T-helper 17 cell (primary cell): ENCODE measurements around the gene TAP1. TPM values are rescaled to one million over a fixed set of nuclear protein-coding genes. Genes with fewer than 3 reads are reported as not detected.
A peak's percentile ranks its signal among the peaks of the same experiment; 100 is the strongest.
"Not testable (repeated sequence)": the region's sequence is repeated elsewhere in the genome, so short reads cannot be mapped to it uniquely, and the experiment has no call there.

Source experiments
- ATAC-seq: fragments of 150-1000 bp; cut with Tn5 transposase; 2 replicates; pipeline ENCODE4 v1.10.0; 2021; ENCODE audit warnings: mild to moderate bottlenecking, moderate library complexity
- DNase-seq, 3 donors: peaks; one replicate each; pipeline versions ENCODE4 v3.0.0 to v3.0.0-alpha.2; 2020 to 2021
- H3K9me3 ChIP-seq: one replicate; pipeline ENCODE4 v1.7.0; 2013; ENCODE audit warnings: low read length, mild to moderate bottlenecking; ENCODE audit not compliant: control insufficient read depth, poor library complexity, severe bottlenecking
- H3K27ac Mint-ChIP-seq: one replicate; pipeline ENCODE4 v1.8.0; 2022; ENCODE audit warnings: mild to moderate bottlenecking, moderate library complexity, mixed read lengths
- H3K27me3 Mint-ChIP-seq: one replicate; pipeline ENCODE4 v1.8.0; 2022; ENCODE audit warnings: mixed read lengths
- H3K36me3 Mint-ChIP-seq: one replicate; pipeline ENCODE4 v1.8.0; 2022; ENCODE audit warnings: low read depth, mixed read lengths
- H3K4me1 Mint-ChIP-seq: one replicate; pipeline ENCODE4 v1.8.0; 2022; ENCODE audit warnings: mild to moderate bottlenecking, mixed read lengths
- H3K4me3 Mint-ChIP-seq: one replicate; pipeline ENCODE4 v1.8.0; 2022; ENCODE audit warnings: mild to moderate bottlenecking, moderate library complexity, mixed read lengths
- total RNA-seq, 4 donors: library from RNA in 2 of 4; stranded (reverse) in 2 of 4; gene quantifications; one replicate each; pipeline ENCODE4 v1.2.3 and lab custom pipeline; 2022 to 2026

TAP1 gene
- total RNA-seq, 2 donors from 2014 or later = 119 to 125 TPM

- Mint-ChIP-seq H3K4me3 (no peak overlapping the region), H3K27me3 (no peaks in the 10 kb centered on the region), H3K27ac (peak overlapping the region; percentile 49), H3K4me1 (peaks cover 21% of the 10 kb centered on the region), H3K36me3 (peaks cover 18% of the 10 kb centered on the region)
- DNase-seq = no peak
- no peaks in the 10 kb centered on the region for H3K9me3 ChIP-seq
- no peak for ATAC-seq
Observed at GRCh38 chr6:32827025-32827424, 26.5 kb downstream of the TAP1 start.

DNA sequence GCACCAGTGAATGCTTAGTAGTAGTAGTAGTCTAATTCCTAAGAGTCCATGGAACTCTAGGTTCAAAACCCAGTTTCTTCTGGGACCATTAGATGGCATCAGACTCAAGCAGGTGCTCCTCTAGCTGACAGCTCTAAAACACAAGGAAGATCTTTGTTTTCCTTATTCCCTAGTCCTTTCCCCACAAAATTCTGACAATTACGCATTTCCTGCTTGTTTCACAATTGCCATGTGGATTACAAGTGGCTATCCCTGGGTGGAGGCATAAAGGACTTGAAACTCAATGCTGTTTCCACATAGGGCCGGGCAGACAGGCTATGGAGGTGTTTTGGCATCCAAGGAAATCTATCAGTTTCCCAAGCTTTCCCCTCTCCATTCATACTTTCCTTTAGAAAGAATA lies 27.5 kb downstream of the TAP1 start:
- H3K27ac Mint-ChIP-seq = no peak overlapping the region
- no peaks in the 10 kb centered on the region for H3K9me3 ChIP-seq
- DNase-seq (no peak), ATAC-seq (no peak)
- H3K27me3 Mint-ChIP-seq = no peaks in the 10 kb centered on the region
- H3K4me3 Mint-ChIP-seq = no peak overlapping the region
- H3K36me3 Mint-ChIP-seq = peaks cover 13% of the 10 kb centered on the region
- H3K4me1 Mint-ChIP-seq = peaks cover 18% of the 10 kb centered on the region

DNA sequence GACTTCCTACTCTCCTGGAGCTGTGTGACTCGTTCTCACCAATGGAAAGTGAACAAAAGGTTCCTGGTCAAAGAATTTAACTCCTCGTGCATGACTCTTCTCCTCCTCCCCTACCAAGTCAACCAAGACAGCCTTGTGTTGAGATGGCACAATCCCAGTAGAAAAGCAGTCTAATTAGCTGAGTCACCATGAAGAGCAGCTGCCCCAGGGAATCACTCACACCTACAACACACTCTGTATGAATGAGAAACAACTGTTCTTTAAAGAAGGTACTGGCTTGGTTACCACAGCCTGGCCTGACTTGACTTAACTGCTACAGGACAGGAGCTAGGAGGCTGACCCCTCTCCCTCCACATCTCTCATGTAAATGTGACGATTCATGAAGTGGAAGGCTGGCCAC lies 33.8 kb downstream of the TAP1 start:
- DNase-seq (no peak), ATAC-seq (no peak)
- H3K9me3 ChIP-seq = no peaks in the 10 kb centered on the region
- Mint-ChIP-seq H3K4me3 (no peak overlapping the region), H3K36me3 (no peaks in the 10 kb centered on the region), H3K27ac (no peak overlapping the region), H3K27me3 (no peaks in the 10 kb centered on the region), H3K4me1 (peaks cover 5% of the 10 kb centered on the region)

DNA sequence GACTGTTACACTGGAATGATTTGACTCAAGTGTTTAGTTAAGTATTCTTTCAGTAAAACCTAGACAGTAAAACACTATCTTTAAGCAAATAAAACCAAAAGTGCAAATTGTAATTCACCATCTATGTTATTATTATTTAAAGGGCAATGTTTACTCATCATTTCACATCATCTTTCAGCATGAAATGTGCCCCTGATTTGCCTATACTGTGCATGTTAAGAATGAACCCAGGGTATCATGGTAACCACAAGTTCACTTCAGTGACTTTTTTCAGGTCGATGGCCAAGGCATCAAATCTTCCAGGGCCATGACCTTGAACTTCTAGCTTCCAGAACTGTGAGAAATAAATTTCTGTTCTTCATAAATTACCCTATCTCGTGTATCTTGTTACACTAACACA lies 34.6 kb downstream of the TAP1 start:
- H3K9me3 ChIP-seq = no peaks in the 10 kb centered on the region
- no peaks in the 10 kb centered on the region for H3K27me3 Mint-ChIP-seq
- DNase-seq (no peak), ATAC-seq (no peak)
- no peak overlapping the region for H3K27ac Mint-ChIP-seq
- H3K36me3 Mint-ChIP-seq = no peaks in the 10 kb centered on the region
- no peak overlapping the region for H3K4me3 Mint-ChIP-seq
- peaks cover 5% of the 10 kb centered on the region for H3K4me1 Mint-ChIP-seq

DNA sequence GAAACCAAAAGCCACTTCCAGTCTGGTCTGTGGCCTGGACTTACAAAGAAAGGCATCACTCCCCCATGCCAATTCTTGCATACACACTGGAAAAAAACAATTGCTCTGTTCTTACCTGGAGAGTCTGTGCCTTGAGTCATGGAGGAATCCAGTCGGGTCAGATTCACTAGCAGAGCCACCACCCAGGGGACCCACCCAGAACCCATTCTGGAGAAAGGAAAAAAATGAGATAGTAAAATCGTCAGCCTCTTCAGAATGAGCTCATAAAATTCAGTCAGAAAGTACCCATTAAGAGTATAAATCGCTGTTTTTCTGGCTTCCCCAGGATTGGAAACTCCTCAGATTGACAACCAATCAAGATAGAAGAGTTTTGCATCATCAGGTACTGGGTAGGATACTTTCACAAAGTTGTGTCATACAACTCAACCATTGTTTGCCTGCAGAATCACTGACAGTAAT lies 36.7 kb downstream of the TAP1 start, which contains the start of gene HLA-DOB:
Gene HLA-DOB (minus strand): TSS at position 257 of the 459 bp plus-strand sequence. CDS start 51 bp downstream, at position 206.
- Mint-ChIP-seq H3K27me3 (no peaks in the 10 kb centered on the region), H3K27ac (no peak within 1 kb of the TSS), H3K4me1 (peaks cover 5% of the 10 kb centered on the region), H3K4me3 (peak within 1 kb of the TSS; percentile 25), H3K36me3 (no peaks in the 10 kb centered on the region)
- no peak for DNase-seq
- peak; percentile 83 for ATAC-seq
- H3K9me3 ChIP-seq = no peaks in the 10 kb centered on the region

GRCh38 chr6:32815996-32816395 lies 37.5 kb downstream of the TAP1 start:
- DNase-seq (no peak), ATAC-seq (peak; percentile 61)
- no peak overlapping the region for H3K27ac Mint-ChIP-seq

DNA sequence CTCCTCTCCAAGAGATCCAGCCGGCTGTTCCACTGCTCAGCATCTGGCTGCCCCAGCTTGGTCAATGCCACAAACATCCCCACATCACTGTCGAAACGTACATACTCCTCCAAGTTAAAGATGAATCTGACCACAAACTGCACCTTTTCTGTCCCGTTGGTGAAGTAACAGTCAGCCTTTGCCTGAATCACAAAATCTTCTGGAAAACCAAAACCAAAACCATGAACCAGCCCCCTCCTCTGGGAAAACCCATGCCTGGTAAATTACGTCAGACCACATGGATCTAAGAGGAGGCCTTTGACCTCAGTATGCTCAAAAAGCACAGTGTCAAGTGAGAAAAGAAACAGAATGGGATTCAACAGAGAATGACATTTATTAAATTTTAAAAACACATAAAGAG lies 38.4 kb downstream of the TAP1 start:
- Mint-ChIP-seq H3K4me1 (peaks cover 3% of the 10 kb centered on the region), H3K4me3 (no peak overlapping the region), H3K27me3 (no peaks in the 10 kb centered on the region), H3K27ac (no peak overlapping the region), H3K36me3 (no peaks in the 10 kb centered on the region)
- H3K9me3 ChIP-seq = no peaks in the 10 kb centered on the region
- DNase-seq = no peak
- ATAC-seq = no peak

More at GRCh38 chr6:32815996-32816395, 37.5 kb downstream of the TAP1 start:
- H3K9me3 ChIP-seq = no peaks in the 10 kb centered on the region
- no peaks in the 10 kb centered on the region for H3K36me3 Mint-ChIP-seq
- H3K4me3 Mint-ChIP-seq = peak overlapping the region; percentile 25
- H3K27me3 Mint-ChIP-seq = no peaks in the 10 kb centered on the region
- H3K4me1 Mint-ChIP-seq = peaks cover 5% of the 10 kb centered on the region

GRCh38 chr6:32814145-32814544 lies 39.4 kb downstream of the TAP1 start:
- H3K27me3 Mint-ChIP-seq = no peaks in the 10 kb centered on the region
- H3K9me3 ChIP-seq = no peaks in the 10 kb centered on the region
- no peak overlapping the region for H3K4me3 Mint-ChIP-seq
- DNase-seq = no peak
- no peak overlapping the region for H3K27ac Mint-ChIP-seq
- ATAC-seq = no peak
- peaks cover 3% of the 10 kb centered on the region for H3K4me1 Mint-ChIP-seq
- H3K36me3 Mint-ChIP-seq = no peaks in the 10 kb centered on the region

DNA sequence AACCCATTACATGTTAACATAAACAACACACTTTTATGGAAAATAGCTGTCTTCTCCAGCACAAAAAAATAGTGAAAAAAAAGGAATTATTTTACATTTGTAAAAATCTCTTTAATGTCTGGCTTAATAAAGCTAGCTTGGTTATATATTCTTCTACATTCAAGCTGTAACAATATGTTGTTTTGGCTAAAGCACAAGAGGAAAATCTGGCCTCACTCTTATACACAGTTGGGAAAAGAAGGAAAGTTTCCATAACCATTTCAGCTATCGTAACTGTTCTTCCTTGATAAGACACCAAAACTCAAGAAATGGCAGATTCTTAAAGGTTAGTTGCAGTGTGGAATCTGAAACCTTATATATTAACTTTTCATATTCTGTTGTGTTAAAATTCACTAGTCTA lies 44.3 kb downstream of the TAP1 start:
- H3K9me3 ChIP-seq = no peaks in the 10 kb centered on the region
- DNase-seq = no peak
- Mint-ChIP-seq H3K4me1 (no peaks in the 10 kb centered on the region), H3K27ac (no peak overlapping the region), H3K27me3 (peaks cover 30% of the 10 kb centered on the region), H3K36me3 (peaks cover 5% of the 10 kb centered on the region), H3K4me3 (no peak overlapping the region)
- ATAC-seq = no peak

DNA sequence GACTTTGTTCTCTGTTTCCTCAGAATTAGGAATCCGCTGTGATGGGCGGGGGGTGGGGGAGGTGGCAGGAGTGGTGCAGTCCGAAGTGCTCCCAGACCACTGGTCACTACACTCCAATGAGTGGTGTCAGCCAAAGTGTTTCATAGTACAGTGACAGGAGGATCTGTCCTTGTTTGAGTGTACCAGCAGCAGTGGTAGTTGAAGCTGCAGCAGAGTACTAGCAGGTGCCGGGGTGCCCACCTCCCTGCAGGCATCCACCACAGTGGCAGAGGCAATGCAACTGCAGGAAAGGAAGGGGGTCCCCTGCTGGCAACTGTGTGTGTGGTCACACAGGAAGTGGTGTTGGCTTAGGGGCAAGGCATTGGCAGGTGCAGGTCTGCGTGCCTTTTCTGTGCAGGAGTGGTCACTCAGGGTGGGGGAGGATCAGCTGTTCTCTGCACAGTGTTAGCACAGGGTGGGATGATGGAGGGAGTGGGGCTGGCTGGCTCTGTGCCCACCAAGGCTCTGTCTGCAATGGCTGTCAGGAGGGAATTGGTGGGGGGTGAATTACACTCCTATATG lies 46.4 kb downstream of the TAP1 start:
- Mint-ChIP-seq H3K4me1 (no peaks in the 10 kb centered on the region), H3K4me3 (no peak overlapping the region), H3K36me3 (peaks cover 5% of the 10 kb centered on the region), H3K27me3 (peaks cover 49% of the 10 kb centered on the region), H3K27ac (no peak overlapping the region)
- no peak for ATAC-seq
- no peak for DNase-seq
- H3K9me3 ChIP-seq = no peaks in the 10 kb centered on the region

DNA sequence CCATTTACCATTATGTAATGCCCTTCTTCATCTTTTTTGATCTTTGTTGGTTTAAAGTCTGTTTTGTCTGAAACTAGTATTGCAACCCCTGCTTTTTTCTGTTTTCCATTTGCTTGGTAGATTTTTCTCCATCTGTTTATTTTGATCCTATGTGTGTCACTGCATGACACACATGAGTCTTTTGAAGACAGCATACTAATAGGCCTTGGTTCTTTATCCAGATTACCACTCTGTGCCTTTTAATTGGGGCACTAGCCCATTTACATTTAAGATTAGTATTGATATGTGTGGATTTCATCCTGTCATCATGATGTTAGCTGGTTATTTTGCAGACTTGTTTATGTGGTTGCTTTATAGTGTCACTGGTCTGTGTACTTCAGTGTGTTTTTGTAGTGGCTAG lies 48.1 kb downstream of the TAP1 start:
- not testable (repeated sequence) for H3K4me1 Mint-ChIP-seq, H3K27ac Mint-ChIP-seq, H3K9me3 ChIP-seq, DNase-seq, H3K36me3 Mint-ChIP-seq, H3K4me3 Mint-ChIP-seq, ATAC-seq
- peaks cover 63% of the 10 kb centered on the region for H3K27me3 Mint-ChIP-seq

DNA sequence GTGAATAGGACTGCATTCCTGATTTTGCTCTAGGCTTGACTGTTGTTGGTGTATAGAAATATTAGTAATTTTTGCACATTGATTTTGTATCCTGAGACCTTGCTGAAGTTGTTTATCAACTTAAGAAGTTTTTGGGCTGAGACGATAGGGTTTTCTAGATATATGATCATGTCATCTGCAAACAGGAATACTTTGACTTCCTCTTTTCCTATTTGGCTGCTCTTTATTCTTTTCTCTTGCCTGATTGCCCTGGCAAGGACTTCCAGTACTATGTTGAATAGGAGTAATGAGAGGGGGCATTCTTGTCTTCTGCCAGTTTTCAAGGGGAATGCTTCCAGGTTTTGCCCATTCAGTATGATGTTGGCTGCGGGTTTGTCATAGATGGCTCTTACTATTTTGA lies 50.1 kb downstream of the TAP1 start:
- Mint-ChIP-seq H3K27ac (no peak overlapping the region), H3K4me3 (no peak overlapping the region), H3K36me3 (peaks cover 7% of the 10 kb centered on the region), H3K27me3 (peaks cover 63% of the 10 kb centered on the region), H3K4me1 (no peaks in the 10 kb centered on the region)
- ATAC-seq (no peak), DNase-seq (no peak)
- peaks cover 4% of the 10 kb centered on the region for H3K9me3 ChIP-seq

DNA sequence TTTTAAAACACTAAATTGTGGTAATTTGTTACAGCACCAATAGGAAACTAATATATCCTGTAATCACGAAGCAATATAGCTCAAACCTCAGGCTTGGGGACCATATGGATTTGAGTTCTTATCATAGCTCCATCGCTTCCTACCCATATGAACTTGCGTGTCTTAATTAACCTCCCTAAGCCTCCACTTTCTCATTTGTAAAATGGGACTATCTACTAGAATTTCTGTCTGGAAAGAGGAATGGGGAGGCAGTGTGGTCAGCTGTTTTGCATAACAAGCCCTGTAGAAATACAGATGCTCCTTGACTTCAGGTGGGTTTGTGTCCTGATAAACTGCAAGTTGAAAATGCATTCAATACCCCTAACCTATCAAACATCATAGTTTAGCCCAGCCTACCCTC lies 53.8 kb downstream of the TAP1 start:
- ATAC-seq = no peak
- no peak overlapping the region for H3K27ac Mint-ChIP-seq

GRCh38 chr6:32799168-32799567 lies 54.3 kb downstream of the TAP1 start:
- no peak overlapping the region for H3K27ac Mint-ChIP-seq
- H3K9me3 ChIP-seq = peaks cover 4% of the 10 kb centered on the region
- H3K36me3 Mint-ChIP-seq = peaks cover 4% of the 10 kb centered on the region
- H3K27me3 Mint-ChIP-seq = peaks cover 70% of the 10 kb centered on the region
- no peak for DNase-seq
- no peak for ATAC-seq
- peaks cover 10% of the 10 kb centered on the region for H3K4me1 Mint-ChIP-seq
- H3K4me3 Mint-ChIP-seq = no peak overlapping the region

More for the DNA sequence above, 53.8 kb downstream of the TAP1 start:
- Mint-ChIP-seq H3K36me3 (peaks cover 6% of the 10 kb centered on the region), H3K4me3 (no peak overlapping the region), H3K4me1 (peaks cover 5% of the 10 kb centered on the region), H3K27me3 (peaks cover 70% of the 10 kb centered on the region)
- H3K9me3 ChIP-seq = peaks cover 4% of the 10 kb centered on the region
- DNase-seq = no peak
